HG03354 (cell line): ENCODE results near the gene ABHD2.
"Not testable (repeated sequence)": the region's sequence is repeated elsewhere in the genome, so short reads cannot be mapped to it uniquely, and the experiment has no call there.

ENCODE experiments used
- ATAC-seq: cut with Tn5 transposase; IDR thresholded peaks from one replicate; pipeline ENCODE4 v1.9.1; 2021; ENCODE audit warnings: mild to moderate bottlenecking; ENCODE audit not compliant: unreplicated experiment, poor library complexity, severe bottlenecking

Gene ABHD2

GRCh38 chr15:89074402-89075012 is 13.7 kb upstream of the ABHD2 start:
- ATAC-seq: no peak

GRCh38 chr15:89075101-89075640 is 13.1 kb upstream of the ABHD2 start:
- no peak for ATAC-seq

- no peak for ATAC-seq
Observed at GRCh38 chr15:89075846-89076245, 12.4 kb upstream of the ABHD2 start.

GRCh38 chr15:89077750-89078149 is 10.5 kb upstream of the ABHD2 start:
- ATAC-seq: no peak

- no peak for ATAC-seq
Observed at GRCh38 chr15:89078851-89079810, 9.1 kb upstream of the ABHD2 start.

GRCh38 chr15:89081878-89082277 is 6.4 kb upstream of the ABHD2 start:
- no peak for ATAC-seq

- ATAC-seq: no peak
Observed at GRCh38 chr15:89083246-89083645, 5.0 kb upstream of the ABHD2 start.

- ATAC-seq: no peak
Observed at GRCh38 chr15:89085289-89085926, 2.8 kb upstream of the ABHD2 start.

- not testable (repeated sequence) for ATAC-seq
Observed at GRCh38 chr15:89085933-89086332, 2.3 kb upstream of the ABHD2 start.

GRCh38 chr15:89086390-89086789 is 1.9 kb upstream of the ABHD2 start:
- not testable (repeated sequence) for ATAC-seq

GRCh38 chr15:89087161-89087829 is 961 bp upstream of the ABHD2 start:
- no peak for ATAC-seq

GRCh38 chr15:89088605-89089315 is 504 bp downstream of the ABHD2 start:
- ATAC-seq: peak; percentile 7

- ATAC-seq: no peak
Observed at GRCh38 chr15:89089316-89090230, 1.3 kb downstream of the ABHD2 start.

- ATAC-seq: no peak
Observed at GRCh38 chr15:89090791-89091626, 2.8 kb downstream of the ABHD2 start.

- ATAC-seq: no peak
Observed at GRCh38 chr15:89091627-89092220, 3.5 kb downstream of the ABHD2 start.

GRCh38 chr15:89093509-89093908 is 5.3 kb downstream of the ABHD2 start:
- no peak for ATAC-seq

GRCh38 chr15:89095073-89095472 is 6.8 kb downstream of the ABHD2 start:
- no peak for ATAC-seq
